GM18861 (cell line): ENCODE results near the gene RAB7B.
"Not testable (repeated sequence)": the region's sequence is repeated elsewhere in the genome, so short reads cannot be mapped to it uniquely, and the experiment has no call there.

Experiments used
- ATAC-seq: cut with Tn5 transposase; IDR thresholded peaks from one replicate; pipeline ENCODE4 v1.9.1; 2021; ENCODE audit not compliant: unreplicated experiment

RAB7B gene

GRCh38 chr1:205998457-205999241, 4.5 kb downstream of the RAB7B start:
- ATAC-seq: no peak

- ATAC-seq: not testable (repeated sequence)
Measured at GRCh38 chr1:205996641-205997040, 6.6 kb downstream of the RAB7B start.

- ATAC-seq: no peak
Measured at GRCh38 chr1:205994346-205994745, 8.8 kb downstream of the RAB7B start.

- no peak for ATAC-seq
Measured at GRCh38 chr1:205993068-205993467, 10.1 kb downstream of the RAB7B start.

GRCh38 chr1:205992218-205992882, 10.8 kb downstream of the RAB7B start:
- no peak for ATAC-seq

GRCh38 chr1:205991237-205991636, 12.0 kb downstream of the RAB7B start:
- ATAC-seq: no peak

GRCh38 chr1:205990226-205990625, 13.0 kb downstream of the RAB7B start:
- ATAC-seq: no peak

- ATAC-seq: no peak
Measured at GRCh38 chr1:205989786-205990185, 13.4 kb downstream of the RAB7B start.

GRCh38 chr1:205988585-205988995, 14.6 kb downstream of the RAB7B start:
- ATAC-seq: no peak

GRCh38 chr1:205986861-205987260, 16.3 kb downstream of the RAB7B start:
- no peak for ATAC-seq

GRCh38 chr1:205986292-205986691, 16.9 kb downstream of the RAB7B start:
- no peak for ATAC-seq

- no peak for ATAC-seq
Measured at GRCh38 chr1:205985330-205986005, 17.7 kb downstream of the RAB7B start.

GRCh38 chr1:205983925-205984725, 19.1 kb downstream of the RAB7B start:
- no peak for ATAC-seq

GRCh38 chr1:205981257-205981656, 21.9 kb downstream of the RAB7B start:
- no peak for ATAC-seq

GRCh38 chr1:205980237-205980870, 22.8 kb downstream of the RAB7B start:
- no peak for ATAC-seq

GRCh38 chr1:205979301-205979700, 23.9 kb downstream of the RAB7B start:
- ATAC-seq: no peak

GRCh38 chr1:205978676-205979075, 24.5 kb downstream of the RAB7B start:
- ATAC-seq: no peak

GRCh38 chr1:205977402-205978014, 25.7 kb downstream of the RAB7B start:
- ATAC-seq: no peak

- no peak for ATAC-seq
Measured at GRCh38 chr1:205976708-205977401, 26.3 kb downstream of the RAB7B start.

GRCh38 chr1:205976036-205976435, 27.2 kb downstream of the RAB7B start:
- no peak for ATAC-seq
